Kidney (tissue), 14 donors: Measurements from ENCODE around the gene CAPN7. TPM values are rescaled to one million over a fixed set of nuclear protein-coding genes. Genes with fewer than 3 reads are reported as not detected.
A peak's percentile ranks its signal among the peaks of the same experiment; 100 is the strongest.

Experiments used
- DNase-seq, 5 donors: peaks; one replicate each; pipeline ENCODE4 v3.0.0-alpha.2; 2013 to 2020
- FAIRE-seq: peaks from 2 replicates; lab custom pipeline; 2012; peaks lifted over from hg19 to GRCh38; lab: Jason Lieb, UNC
- H3K27ac ChIP-seq, 2 donors: one replicate each; pipeline ENCODE4 v1.7.0; 2013; ENCODE audit warnings: low read depth in 2 of 2, low read length in 2 of 2, inconsistent platforms in 1 of 2
- H3K27me3 ChIP-seq: one replicate; pipeline ENCODE4 v1.7.1; 2013; ENCODE audit warnings: low read length, inconsistent platforms; ENCODE audit not compliant: control insufficient read depth, insufficient read depth
- H3K36me3 ChIP-seq, 3 donors: one replicate each; pipeline versions ENCODE4 v1.7.0 to v1.7.1; 2013; ENCODE audit warnings: low read length in 3 of 3, control low read depth in 1 of 3, inconsistent platforms in 1 of 3; ENCODE audit not compliant: insufficient read depth in 3 of 3, control insufficient read depth in 2 of 3
- H3K4me1 ChIP-seq, 3 donors: one replicate each; pipeline versions ENCODE4 v1.7.0 to v1.7.1; 2013; ENCODE audit warnings: low read length in 3 of 3, inconsistent platforms in 1 of 3, low read depth in 1 of 3; ENCODE audit not compliant: control insufficient read depth in 2 of 3, insufficient read depth in 2 of 3
- H3K4me3 ChIP-seq, 3 donors: one replicate each; pipeline versions ENCODE4 v1.7.0 to v1.8.1; 2013; ENCODE audit warnings: low read length in 3 of 3, control low read depth in 1 of 3, inconsistent platforms in 1 of 3
- H3K9ac ChIP-seq, 3 donors: one replicate each; pipeline versions ENCODE4 v1.7.0 to v1.7.1; 2013; ENCODE audit warnings: low read length in 3 of 3, control low read depth in 1 of 3, inconsistent platforms in 1 of 3
- H3K9me3 ChIP-seq, 3 donors: one replicate each; pipeline versions ENCODE4 v1.7.0 to v1.7.1; 2013; ENCODE audit warnings: low read length in 3 of 3, control low read depth in 1 of 3, inconsistent platforms in 1 of 3; ENCODE audit not compliant: control insufficient read depth in 2 of 3, insufficient read depth in 1 of 3
- intact Hi-C: fragments of 100-400 bp; cut with DNase I; formaldehyde crosslinking; loops from one replicate; pipeline ENCODE4 v1.11.1; 2022
- polyA plus RNA-seq: library from polyadenylated mRNA; stranded (reverse); fragments of 350-450 nt; fragmentation: Illumina TruSeq; extraction: RNeasy Lipid Tissue Mini Kit (QIAGEN cat#74804); gene quantifications from one replicate; pipeline ENCODE4 v1.2.3, GENCODE V29; 2014; ENCODE audit warnings: low read depth, low replicate concordance; ENCODE audit not compliant: insufficient read depth
- total RNA-seq: library from RNA; stranded (reverse); fragmentation: NEBNext Ultra II Directional; extraction: Animal tissue kit (Norgen Biotek cat#: 25700); gene quantifications from one replicate; pipeline ENCODE4 v1.2.1, GENCODE V29; 2021
- TF ChIP-seq, protein P1 (sequence below): IDR thresholded peaks from 3 replicates; pipeline ENCODE4 v1.5.1; 2012; ENCODE audit warnings: mild to moderate bottlenecking, moderate library complexity, borderline replicate concordance; ENCODE audit not compliant: insufficient read depth; ENCODE audit errors: extremely low read depth
- donor health status: control.
- donor health status: control.
- donor health status: control.
- donor health status: control.
- donor health status: control.
- donor health status: DM: yes; HTN: yes; CAD: no.
- donor health status: Normal renal cell carcinoma (clear cell type).

The CAPN7 gene
- total and polyA plus RNA-seq, 2 donors from 2014 or later, result 14.9 to 40.7 TPM

GRCh38 chr3:15294929-15295328 is 88.9 kb downstream of the CAPN7 start:
- FAIRE-seq (no peak), DNase-seq (no peak)
- H3K27me3 ChIP-seq, result no peaks in the 10 kb centered on the region
- TF ChIP-seq, protein P1, sequence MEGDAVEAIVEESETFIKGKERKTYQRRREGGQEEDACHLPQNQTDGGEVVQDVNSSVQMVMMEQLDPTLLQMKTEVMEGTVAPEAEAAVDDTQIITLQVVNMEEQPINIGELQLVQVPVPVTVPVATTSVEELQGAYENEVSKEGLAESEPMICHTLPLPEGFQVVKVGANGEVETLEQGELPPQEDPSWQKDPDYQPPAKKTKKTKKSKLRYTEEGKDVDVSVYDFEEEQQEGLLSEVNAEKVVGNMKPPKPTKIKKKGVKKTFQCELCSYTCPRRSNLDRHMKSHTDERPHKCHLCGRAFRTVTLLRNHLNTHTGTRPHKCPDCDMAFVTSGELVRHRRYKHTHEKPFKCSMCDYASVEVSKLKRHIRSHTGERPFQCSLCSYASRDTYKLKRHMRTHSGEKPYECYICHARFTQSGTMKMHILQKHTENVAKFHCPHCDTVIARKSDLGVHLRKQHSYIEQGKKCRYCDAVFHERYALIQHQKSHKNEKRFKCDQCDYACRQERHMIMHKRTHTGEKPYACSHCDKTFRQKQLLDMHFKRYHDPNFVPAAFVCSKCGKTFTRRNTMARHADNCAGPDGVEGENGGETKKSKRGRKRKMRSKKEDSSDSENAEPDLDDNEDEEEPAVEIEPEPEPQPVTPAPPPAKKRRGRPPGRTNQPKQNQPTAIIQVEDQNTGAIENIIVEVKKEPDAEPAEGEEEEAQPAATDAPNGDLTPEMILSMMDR, result no peak
- no peaks in the 10 kb centered on the region for H3K36me3 ChIP-seq
- no peak overlapping the region for H3K9ac ChIP-seq
- H3K9me3 ChIP-seq, result no peaks in the 10 kb centered on the region
- intact Hi-C loops, result no loop called here
- H3K27ac ChIP-seq, result peak overlapping the region; percentile 64 to 94
- peaks cover 7 to 40% (median 33%) of the 10 kb centered on the region in 3 donors for H3K4me1 ChIP-seq
- H3K4me3 ChIP-seq, result no peak overlapping the region

- H3K4me3 ChIP-seq, result no peak overlapping the region
- TF ChIP-seq, protein P1, result no peak
- no peak overlapping the region for H3K9ac ChIP-seq
- H3K27me3 ChIP-seq, result no peaks in the 10 kb centered on the region
- peak overlapping the region; percentile 64 to 94 for H3K27ac ChIP-seq
- H3K9me3 ChIP-seq, result no peaks in the 10 kb centered on the region
- intact Hi-C loops, result no loop called here
- no peaks in the 10 kb centered on the region for H3K36me3 ChIP-seq
- FAIRE-seq (no peak), DNase-seq (peak in 1 of 5 donors; percentile 39)
- peaks cover 7 to 40% (median 33%) of the 10 kb centered on the region in 3 donors for H3K4me1 ChIP-seq
Observed at GRCh38 chr3:15295506-15295905, 89.5 kb downstream of the CAPN7 start.

DNA sequence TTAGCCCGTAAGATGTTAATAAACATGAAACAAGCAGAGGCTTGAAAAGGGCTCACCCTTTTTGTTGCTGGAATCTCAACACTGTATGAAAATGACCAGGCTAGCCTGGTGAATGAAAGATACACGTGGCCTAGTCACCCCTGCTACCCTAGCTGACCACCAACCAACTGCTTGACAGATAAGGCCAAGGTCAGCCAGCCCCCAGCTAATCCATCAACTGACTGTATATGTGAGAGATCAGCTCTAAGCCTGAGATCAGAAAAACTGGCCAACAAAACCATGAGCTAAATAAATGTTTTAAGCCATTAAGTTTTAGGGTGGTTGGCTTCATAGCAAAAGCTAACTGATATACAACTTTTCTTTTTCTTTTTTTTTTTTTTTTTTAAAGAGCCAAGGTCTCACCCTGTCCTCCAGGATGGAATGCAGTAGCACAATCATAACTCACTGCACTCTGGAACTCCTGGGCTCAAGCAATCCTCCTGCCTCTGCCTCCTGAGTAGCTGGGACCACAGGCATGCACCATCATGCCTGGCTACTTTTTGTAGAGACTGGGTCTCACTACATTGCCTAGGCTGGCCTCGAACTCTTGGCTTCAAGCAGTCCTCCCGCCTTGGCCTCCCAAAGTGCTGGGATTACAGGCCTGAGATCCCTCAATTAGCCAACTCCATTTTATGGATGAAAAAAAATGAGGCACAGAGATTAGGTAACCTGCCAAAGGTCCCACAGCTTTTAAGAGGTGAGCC is 91.7 kb downstream of the CAPN7 start:
- Histone ChIP-seq H3K4me1 (peaks cover 3 to 28% (median 21%) of the 10 kb centered on the region in 3 donors), H3K4me3 (no peak overlapping the region), H3K27me3 (no peaks in the 10 kb centered on the region), H3K27ac (peak overlapping the region; percentile 7 to 94), H3K9me3 (no peaks in the 10 kb centered on the region), H3K36me3 (peaks cover 0 to 9% (median 3%) of the 10 kb centered on the region in 3 donors), H3K9ac (no peak overlapping the region)
- no peak for FAIRE-seq
- TF ChIP-seq, protein P1, result no peak
- intact Hi-C loops, result no loop called here
- DNase-seq, result peak in 1 of 5 donors; percentile 56
